Stimulated activated CD4-positive, alpha-beta T cell treated with anti-CD3 and anti-CD28 coated beads, Interleukin-2, amount 100 ng/mL, for 48 hours (primary cell): ENCODE results near the gene ZSCAN12.
A peak's percentile ranks its signal among the peaks of the same experiment; 100 is the strongest.

Experiments used
- DNase-seq, 2 donors: peaks; one replicate each; pipeline ENCODE4 v3.0.0-alpha.2; 2020

Gene ZSCAN12

GRCh38 chr6:28353356-28353755 is 46.2 kb downstream of the ZSCAN12 start:
- DNase-seq: no peak

- DNase-seq: no peak
Measured at GRCh38 chr6:28351493-28351925, 48.0 kb downstream of the ZSCAN12 start.

DNA sequence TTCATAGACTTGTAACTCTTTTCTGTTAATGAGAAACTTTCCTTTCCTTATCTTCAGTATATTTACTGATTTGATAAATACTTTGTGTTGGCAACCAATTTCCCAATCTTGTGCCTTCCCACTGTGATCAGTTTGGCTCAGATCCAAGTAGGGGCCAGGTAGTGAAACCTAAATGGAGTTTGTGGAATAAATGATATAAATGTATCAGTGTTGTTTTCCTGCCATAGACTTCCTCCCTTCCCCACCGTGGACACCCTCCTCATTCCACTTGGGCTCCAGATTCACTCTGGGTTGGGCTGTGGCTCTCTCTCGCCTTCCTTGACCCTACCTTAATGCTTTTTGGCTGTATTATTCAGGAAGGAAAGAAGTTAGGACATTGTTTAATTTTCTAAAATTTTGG is 48.5 kb downstream of the ZSCAN12 start:
- no peak for DNase-seq

DNA sequence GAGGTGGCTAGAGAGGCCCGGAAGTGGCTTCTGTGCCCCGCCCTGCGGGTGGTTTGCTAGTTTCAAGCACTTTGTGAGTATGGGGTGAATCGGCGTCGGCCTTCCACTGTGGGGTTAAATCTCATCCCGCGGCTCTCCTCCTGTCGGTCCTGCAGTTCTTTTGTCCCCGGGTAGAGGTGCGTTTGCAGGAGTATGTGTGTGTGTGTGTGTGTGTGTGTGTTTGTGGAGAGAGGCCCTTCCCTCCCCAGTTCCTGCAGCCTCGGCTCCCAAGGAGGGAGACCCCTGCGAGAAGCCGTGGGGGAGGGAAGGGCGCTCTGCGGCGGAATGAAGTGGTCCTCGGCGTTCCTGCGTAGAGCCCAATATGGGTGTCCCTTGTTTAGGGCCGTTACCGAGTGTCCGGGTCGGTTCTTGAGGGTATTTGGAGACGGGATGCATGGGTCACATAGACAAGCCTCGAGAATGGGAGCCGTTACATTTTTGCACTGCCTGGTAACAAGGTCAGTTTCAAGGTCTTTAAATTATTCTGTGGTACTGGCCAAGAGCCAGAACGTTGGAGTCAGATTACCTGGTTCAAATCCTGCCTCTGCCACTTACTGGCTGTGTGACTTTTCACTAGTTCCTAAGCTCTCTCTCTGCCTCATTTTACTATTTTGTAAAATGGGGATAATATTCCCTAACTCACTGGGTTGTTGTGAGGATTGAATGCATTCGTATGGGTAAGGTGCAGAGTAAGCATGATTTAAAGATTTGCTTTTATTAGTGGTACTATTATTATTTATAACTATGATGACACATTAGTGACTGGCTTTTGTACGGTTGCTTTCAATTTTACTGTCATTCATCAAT is 49.4 kb downstream of the ZSCAN12 start, which contains the start of gene ZKSCAN3:
TSS of gene ZKSCAN3 (plus strand) at position 56 of the 846 bp plus-strand sequence. CDS start 9,640 bp downstream, outside the sequence.
- DNase-seq: peak; percentile 76 to 77

- DNase-seq: no peak
Measured at GRCh38 chr6:28349344-28349891, 50.1 kb downstream of the ZSCAN12 start.

DNA sequence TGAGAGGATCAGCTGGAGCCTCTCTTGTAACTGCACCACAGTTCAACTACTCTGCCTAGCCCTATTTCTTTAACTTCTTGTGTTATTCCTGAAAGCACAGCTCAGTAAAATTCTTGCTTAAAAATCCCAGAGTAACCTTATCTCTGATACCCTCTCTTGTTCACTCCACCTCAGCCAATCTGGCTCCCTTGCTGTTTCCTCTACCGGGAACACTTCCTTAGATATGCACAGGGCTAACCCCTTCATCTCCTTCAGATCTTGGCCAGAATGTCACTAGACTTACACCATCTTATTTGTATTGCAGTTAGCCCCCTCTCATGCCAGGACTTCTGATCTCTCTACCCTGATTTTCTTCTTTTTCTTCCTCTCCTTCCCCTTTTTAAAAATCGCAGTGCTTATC is 52.4 kb downstream of the ZSCAN12 start:
- no peak for DNase-seq

DNA sequence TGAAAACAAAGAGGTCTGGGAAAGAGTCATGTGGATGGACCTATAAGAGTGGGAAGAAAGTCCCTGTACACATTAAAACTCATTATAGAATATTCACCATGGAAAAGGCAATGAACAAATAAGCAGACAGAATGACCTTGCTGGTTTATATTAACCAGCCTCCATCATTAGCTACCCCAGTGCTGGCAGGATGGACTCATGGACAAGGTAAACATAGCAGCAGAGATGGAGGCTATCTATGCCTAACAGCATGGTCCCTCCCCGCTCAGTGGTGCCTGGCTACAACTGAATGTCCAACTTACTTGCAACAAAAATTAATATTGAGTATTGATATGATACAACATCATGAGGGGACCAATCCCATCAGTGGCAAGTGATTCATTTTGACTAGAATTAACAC is 54.3 kb downstream of the ZSCAN12 start:
- DNase-seq: no peak

DNA sequence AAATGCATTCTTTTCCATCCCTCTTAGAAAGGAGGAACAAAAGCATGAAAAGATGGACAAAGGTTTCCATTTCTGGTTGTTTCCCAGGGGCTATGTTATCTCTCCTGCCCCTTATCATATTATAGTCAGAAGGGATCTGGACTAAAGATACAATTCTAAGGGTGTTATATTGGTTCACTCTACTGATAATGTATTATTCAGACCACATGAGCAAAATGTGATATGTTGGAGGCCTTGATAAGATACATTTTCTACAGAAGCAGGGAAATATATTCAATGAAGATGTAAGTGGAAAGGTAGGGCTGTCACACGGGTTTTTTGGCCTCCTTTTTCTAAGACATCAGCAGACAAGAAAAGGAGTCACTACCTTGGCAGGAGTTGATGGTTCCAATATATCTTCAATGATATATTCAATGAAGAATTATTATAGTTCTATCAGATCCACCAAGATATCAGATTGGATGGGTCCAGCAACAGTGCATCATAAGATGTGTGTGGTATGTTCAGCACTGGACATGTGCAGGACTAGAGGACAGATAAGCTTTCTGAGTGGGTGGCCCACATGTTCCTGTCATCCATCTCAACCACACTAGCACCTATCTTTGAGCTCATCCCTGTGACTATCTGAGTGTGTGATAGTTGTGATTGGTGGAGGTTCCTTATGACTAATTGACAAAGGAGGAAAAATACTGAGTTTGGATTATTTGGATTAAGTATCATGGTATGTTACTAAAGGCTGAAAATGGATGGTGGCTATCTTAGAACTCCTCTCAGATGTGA is 55.5 kb downstream of the ZSCAN12 start:
- no peak for DNase-seq

DNA sequence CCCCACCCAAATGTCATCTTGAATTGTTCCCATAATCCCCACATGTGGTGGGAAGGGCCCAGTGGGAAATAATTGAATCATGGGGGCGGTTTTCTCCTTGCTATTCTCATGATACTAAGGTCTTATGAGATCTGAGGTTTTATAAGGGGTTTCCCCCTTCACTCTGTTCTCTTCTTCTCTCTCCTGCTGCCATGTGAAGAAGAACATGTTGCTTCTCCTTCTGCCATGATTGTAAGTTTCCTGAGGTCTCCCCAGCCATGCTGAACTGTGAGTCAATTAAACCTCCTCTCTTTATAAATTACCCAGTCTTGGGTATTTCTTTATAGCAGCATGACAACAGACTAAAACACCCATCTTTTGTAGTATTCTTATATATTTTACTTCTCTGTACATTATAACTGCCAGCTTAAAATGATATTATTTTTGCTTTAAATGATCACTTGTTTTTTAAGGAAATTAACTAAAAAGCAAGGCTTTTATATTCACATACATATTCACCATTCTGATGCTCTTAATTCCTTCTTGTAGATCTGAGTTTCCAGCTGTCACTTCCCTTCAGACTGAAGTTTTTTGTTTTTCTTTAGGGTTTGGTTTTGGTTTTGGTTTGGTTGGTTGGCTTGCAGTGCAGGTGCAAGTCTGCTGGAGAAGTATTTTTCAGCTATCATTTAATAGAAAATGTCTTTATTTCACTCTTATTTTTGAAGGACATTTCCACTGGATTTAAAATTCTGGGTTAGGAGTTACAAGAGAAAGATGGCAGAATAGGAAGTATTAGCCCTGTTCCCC is 59.0 kb downstream of the ZSCAN12 start:
- no peak for DNase-seq

DNA sequence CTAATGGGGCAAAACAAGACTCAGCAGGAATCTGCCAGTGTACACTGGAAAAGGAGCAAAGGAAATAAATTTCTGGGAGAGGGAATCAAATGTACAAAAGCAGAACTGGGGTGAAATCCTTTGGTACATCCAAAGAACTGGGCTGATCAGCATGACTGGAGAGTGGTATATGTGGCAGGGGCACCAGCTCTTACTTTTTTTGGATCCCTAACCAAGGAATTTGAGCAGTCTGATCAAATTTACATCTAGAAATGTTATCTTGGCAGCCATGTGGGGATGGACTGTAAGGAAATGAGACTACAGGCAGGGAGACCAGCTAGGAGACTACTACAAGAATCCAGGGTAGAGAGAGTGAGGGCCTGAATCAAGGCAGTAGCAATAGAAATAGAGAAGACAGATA is 62.4 kb downstream of the ZSCAN12 start:
- no peak for DNase-seq

- DNase-seq: peak in 1 of 2 donors; percentile 10
Measured at GRCh38 chr6:28336284-28337120, 63.0 kb downstream of the ZSCAN12 start.

DNA sequence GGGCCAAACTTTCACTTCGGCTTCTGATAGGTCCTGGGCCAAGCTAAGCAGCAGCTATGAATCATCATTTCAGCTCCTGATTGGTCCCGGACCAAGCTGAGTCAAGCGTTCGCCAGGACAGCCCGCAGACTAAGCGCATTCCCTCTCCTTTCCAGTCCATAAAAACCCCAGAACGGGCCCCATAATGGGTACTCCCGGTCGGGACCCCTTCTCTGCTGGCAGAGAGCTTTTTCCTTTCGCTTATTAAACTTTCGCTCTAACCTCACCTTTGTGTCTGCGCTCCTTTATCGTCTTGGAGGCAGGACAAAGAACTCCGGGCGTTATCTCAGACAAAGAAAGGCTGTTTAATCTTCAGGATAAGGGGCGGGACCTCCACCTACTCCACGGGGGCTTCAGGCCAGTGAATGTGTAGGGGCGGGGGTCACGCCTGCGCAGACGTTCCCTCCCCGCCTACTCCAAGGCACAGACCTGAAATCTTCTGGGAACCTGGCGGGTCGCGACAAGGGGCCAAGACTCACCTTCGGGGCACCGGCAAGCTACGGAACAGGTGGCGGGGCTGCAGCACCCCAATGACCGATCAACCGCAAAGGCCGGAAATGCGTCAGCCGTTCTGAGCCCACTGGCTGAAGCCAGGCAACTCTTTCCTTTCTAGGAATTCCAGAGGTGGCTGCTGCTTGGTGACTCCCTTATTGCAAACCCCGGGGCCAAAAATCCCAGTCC is 63.8 kb downstream of the ZSCAN12 start, which contains the start of gene ZSCAN31:
TSS of gene ZSCAN31 (minus strand) at position 585 of the 720 bp plus-strand sequence. CDS start 6,465 bp downstream, outside the sequence.
- peak; percentile 59 to 63 for DNase-seq

GRCh38 chr6:28335040-28335563 is 64.4 kb downstream of the ZSCAN12 start:
- no peak for DNase-seq

- DNase-seq: no peak
Measured at GRCh38 chr6:28334286-28335039, 65.1 kb downstream of the ZSCAN12 start.

- DNase-seq: no peak
Measured at GRCh38 chr6:28333599-28334018, 65.9 kb downstream of the ZSCAN12 start.

GRCh38 chr6:28333047-28333446 is 66.5 kb downstream of the ZSCAN12 start:
- no peak for DNase-seq

DNA sequence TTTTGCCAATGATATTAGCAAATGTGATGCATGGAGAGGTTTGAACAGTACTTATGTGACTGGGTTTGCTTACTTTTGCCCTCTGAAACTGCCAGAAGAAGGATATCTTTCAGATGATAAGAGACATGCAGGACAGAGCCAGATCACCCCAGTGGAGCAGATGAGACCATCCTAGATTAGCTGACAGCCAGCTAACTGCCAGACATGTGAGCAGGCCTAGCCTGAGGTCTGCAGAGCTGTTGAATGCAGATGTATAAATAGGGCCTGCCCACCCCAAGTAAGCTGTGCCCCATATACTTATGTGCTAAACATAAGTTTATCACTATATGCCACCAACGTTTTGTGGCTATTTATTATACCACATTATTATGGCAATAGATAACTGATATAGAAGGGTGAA is 69.5 kb downstream of the ZSCAN12 start:
- DNase-seq: no peak
